OCI-LY1 (cell line): ENCODE data around the gene WDR5.

Experiments used
- H2AFZ ChIP-seq: fragments of 200-600 bp; sonication (generic), shearing (Covaris generic); 2 replicates; pipeline ENCODE4 v1.6.0; 2014; ENCODE audit warnings: antibody characterized with exemption, mild to moderate bottlenecking, low read length
- H3F3A ChIP-seq: fragments of 200-600 bp; sonication (generic), shearing (Covaris generic); 2 replicates; pipeline ENCODE4 v1.6.0; 2014; ENCODE audit warnings: mild to moderate bottlenecking, antibody characterized with exemption, low read length, moderate library complexity; ENCODE audit not compliant: insufficient read depth
- H3K27ac ChIP-seq: fragments of 200-600 bp; sonication (generic); 2 replicates; pipeline ENCODE4 v1.5.1; 2014; ENCODE audit warnings: low read length, mixed run types, mild to moderate bottlenecking, low read depth; ENCODE audit not compliant: poor library complexity, severe bottlenecking
- H3K27me3 ChIP-seq: fragments of 200-600 bp; sonication (generic); 2 replicates; pipeline ENCODE4 v1.6.0; 2014; ENCODE audit warnings: antibody characterized with exemption, mild to moderate bottlenecking, low read length, moderate library complexity; ENCODE audit not compliant: insufficient read depth
- H3K36me3 ChIP-seq: fragments of 200-600 bp; sonication (generic); 2 replicates; pipeline ENCODE4 v1.6.1; 2014; ENCODE audit warnings: mild to moderate bottlenecking, antibody characterized with exemption, low read length, moderate library complexity, mixed read lengths; ENCODE audit not compliant: insufficient read depth
- H3K4me1 ChIP-seq: fragments of 200-600 bp; sonication (generic); 2 replicates; pipeline ENCODE4 v1.5.1; 2014; ENCODE audit warnings: mild to moderate bottlenecking, low read length, moderate library complexity; ENCODE audit not compliant: insufficient read depth, severe bottlenecking
- H3K4me2 ChIP-seq: fragments of 200-600 bp; sonication (generic), shearing (Covaris generic); 2 replicates; pipeline ENCODE4 v1.6.1; 2014; ENCODE audit warnings: low read length
- H3K4me3 ChIP-seq: fragments of 200-600 bp; sonication (generic); 2 replicates; pipeline ENCODE4 v1.5.1; 2014; ENCODE audit warnings: low read length, low read depth, mild to moderate bottlenecking, mixed read lengths; ENCODE audit not compliant: poor library complexity, severe bottlenecking
- H3K79me2 ChIP-seq: fragments of 200-600 bp; shearing (Covaris generic); 2 replicates; pipeline ENCODE4 v1.6.1; 2016; ENCODE audit warnings: mixed run types, low read length, mixed read lengths; ENCODE audit not compliant: insufficient read depth
- H3K9ac ChIP-seq: fragments of 200-600 bp; sonication (generic), shearing (Covaris generic); 2 replicates; pipeline ENCODE4 v1.6.1; 2014; ENCODE audit warnings: mild to moderate bottlenecking, low read length, mixed read lengths
- H3K9me2 ChIP-seq: fragments of 200-600 bp; sonication (generic), shearing (Covaris generic); 2 replicates; pipeline ENCODE4 v1.6.1; 2014; ENCODE audit warnings: low read depth, mild to moderate bottlenecking, low read length, mixed read lengths
- H3K9me3 ChIP-seq: fragments of 200-600 bp; shearing (Covaris generic); 2 replicates; pipeline ENCODE4 v1.6.1; 2014; ENCODE audit warnings: low read length, mixed read lengths
- H4K20me1 ChIP-seq: fragments of 200-600 bp; sonication (generic), shearing (Covaris generic); 2 replicates; pipeline ENCODE4 v1.6.0; 2016; ENCODE audit warnings: mild to moderate bottlenecking, low read length; ENCODE audit not compliant: insufficient read depth
- EZH2 ChIP-seq: fragments of 200-600 bp; sonication (generic), shearing (Covaris generic); IDR thresholded peaks from 2 replicates; pipeline ENCODE4 v1.8.0; 2017; ENCODE audit warnings: borderline replicate concordance, mixed run types, mild to moderate bottlenecking, antibody characterized with exemption, low read length, moderate library complexity, mixed read lengths
- TF ChIP-seq, protein P1 (sequence below): fragments of 200-600 bp; sonication (generic), shearing (Covaris generic); IDR thresholded peaks from 2 replicates; pipeline ENCODE4 v1.5.1; 2017; ENCODE audit warnings: mild to moderate bottlenecking, antibody characterized with exemption, low read length, moderate library complexity, mixed read lengths

Gene WDR5

DNA sequence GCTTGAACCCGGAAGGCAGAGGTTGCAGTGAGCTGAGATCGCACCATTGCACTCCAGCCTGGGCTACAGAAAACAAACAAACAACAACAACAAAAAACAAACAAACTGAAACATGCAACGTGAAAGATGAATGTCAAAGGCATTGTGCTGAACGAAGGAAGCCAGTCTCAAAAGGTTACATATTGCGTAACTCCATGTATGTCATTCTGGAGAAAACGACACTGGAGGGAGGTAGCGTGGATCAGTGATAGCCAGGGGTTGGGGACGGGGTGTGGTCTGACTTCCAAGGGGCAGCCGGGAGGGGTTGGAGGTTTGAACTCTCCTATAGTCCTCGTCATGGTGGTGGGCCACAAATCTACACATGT lies 12.1 kb upstream of the WDR5 start:
- peaks cover 6% of the 10 kb centered on the region for H3K4me1 ChIP-seq
- H3F3A ChIP-seq: no peaks in the 10 kb centered on the region; the same call in 1 of the 2 replicates
- H3K27me3 ChIP-seq: peaks cover 14% of the 10 kb centered on the region
- no peaks in the 10 kb centered on the region for H3K9me2 ChIP-seq
- H3K36me3 ChIP-seq: no peaks in the 10 kb centered on the region
- no peak overlapping the region for H3K9ac ChIP-seq
- no peak overlapping the region for H2AFZ ChIP-seq
- no peak overlapping the region for H3K27ac ChIP-seq
- no peaks in the 10 kb centered on the region for H4K20me1 ChIP-seq
- H3K4me2 ChIP-seq: no peak overlapping the region
- TF ChIP-seq EZH2: no peak
- TF ChIP-seq, protein P1, sequence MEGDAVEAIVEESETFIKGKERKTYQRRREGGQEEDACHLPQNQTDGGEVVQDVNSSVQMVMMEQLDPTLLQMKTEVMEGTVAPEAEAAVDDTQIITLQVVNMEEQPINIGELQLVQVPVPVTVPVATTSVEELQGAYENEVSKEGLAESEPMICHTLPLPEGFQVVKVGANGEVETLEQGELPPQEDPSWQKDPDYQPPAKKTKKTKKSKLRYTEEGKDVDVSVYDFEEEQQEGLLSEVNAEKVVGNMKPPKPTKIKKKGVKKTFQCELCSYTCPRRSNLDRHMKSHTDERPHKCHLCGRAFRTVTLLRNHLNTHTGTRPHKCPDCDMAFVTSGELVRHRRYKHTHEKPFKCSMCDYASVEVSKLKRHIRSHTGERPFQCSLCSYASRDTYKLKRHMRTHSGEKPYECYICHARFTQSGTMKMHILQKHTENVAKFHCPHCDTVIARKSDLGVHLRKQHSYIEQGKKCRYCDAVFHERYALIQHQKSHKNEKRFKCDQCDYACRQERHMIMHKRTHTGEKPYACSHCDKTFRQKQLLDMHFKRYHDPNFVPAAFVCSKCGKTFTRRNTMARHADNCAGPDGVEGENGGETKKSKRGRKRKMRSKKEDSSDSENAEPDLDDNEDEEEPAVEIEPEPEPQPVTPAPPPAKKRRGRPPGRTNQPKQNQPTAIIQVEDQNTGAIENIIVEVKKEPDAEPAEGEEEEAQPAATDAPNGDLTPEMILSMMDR: no peak
- no peaks in the 10 kb centered on the region for H3K9me3 ChIP-seq
- no peaks in the 10 kb centered on the region for H3K79me2 ChIP-seq
- no peak overlapping the region for H3K4me3 ChIP-seq

DNA sequence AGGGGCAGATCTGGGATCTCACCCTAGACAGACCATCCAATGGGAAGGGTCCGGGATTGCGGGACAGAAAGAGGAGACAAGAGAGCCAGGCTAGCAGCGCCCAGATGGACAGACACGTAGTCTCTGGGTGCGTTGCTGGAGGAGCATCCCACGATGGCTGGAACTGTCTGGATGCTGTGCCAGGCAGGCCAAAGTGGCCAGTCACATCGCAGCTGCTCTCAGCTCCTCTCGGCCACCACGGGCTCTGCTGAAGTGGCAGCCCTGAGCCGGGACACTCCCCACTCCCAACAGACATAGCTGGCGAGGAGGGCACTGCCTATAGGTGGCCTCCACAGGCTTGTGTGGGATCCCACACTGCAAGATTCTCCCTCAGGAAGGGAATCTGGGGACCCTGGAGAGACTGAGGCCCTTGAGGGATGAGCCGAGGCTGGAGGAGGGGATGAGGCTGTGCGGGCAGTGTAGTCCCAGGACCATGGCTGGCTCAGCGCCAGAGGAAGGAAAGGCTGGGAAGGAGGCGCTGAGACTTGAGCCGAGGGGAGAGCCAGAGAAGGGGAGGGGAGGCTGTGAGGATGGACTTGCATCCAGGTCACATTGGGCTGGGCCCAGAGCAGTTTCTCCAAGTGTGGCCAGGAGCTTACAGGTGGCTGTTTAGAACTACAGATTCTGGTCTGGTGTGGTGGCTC lies 10.3 kb upstream of the WDR5 start:
- Histone ChIP-seq H3K27ac (no peak overlapping the region), H3K4me2 (no peak overlapping the region), H3K36me3 (no peaks in the 10 kb centered on the region), H3K4me1 (peaks cover 8% of the 10 kb centered on the region), H3K27me3 (peaks cover 14% of the 10 kb centered on the region), H4K20me1 (no peaks in the 10 kb centered on the region), H3K9me2 (no peaks in the 10 kb centered on the region), H2AFZ (no peak overlapping the region), H3K4me3 (no peak overlapping the region), H3K9ac (no peak overlapping the region), H3K9me3 (no peaks in the 10 kb centered on the region), H3F3A (no peaks in the 10 kb centered on the region; the same call in 1 of the 2 replicates), H3K79me2 (no peaks in the 10 kb centered on the region)
- TF ChIP-seq EZH2: no peak
- TF ChIP-seq, protein P1: no peak

DNA sequence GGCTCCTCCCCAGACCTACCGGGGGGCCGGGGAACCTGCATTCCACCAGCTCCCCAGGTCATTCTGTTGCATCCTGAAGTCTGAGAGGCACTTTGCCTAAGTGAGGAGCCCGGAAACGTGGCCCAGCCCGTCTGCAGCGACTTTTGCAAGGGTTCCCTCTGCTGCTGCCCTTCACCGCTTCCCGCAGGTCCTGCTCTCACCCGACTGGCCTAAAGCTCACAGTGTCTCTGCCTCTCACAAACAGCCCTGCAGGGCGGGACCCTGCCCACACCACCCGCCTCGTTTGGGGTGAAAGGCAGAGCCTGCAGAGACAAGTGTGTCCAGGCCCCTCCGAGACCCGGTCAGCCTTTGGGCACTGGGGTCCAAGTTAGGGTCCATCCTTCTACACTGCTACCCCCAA lies 9.5 kb upstream of the WDR5 start:
- Histone ChIP-seq H3K27me3 (peaks cover 14% of the 10 kb centered on the region), H4K20me1 (no peaks in the 10 kb centered on the region), H3K4me3 (no peak overlapping the region), H3K4me1 (peaks cover 8% of the 10 kb centered on the region), H3K79me2 (no peaks in the 10 kb centered on the region), H3F3A (no peaks in the 10 kb centered on the region; the same call in 1 of the 2 replicates), H3K27ac (no peak overlapping the region), H3K4me2 (no peak overlapping the region), H2AFZ (no peak overlapping the region), H3K36me3 (no peaks in the 10 kb centered on the region), H3K9me3 (no peaks in the 10 kb centered on the region), H3K9ac (no peak overlapping the region), H3K9me2 (no peaks in the 10 kb centered on the region)
- TF ChIP-seq, protein P1: no peak
- TF ChIP-seq EZH2: no peak
